Stimulated activated CD8-positive, alpha-beta memory T cell treated with anti-CD3 and anti-CD28 coated beads, Interleukin-15, amount 100 ng/mL, for 4 hours (primary cell): ENCODE data around the gene TBXAS1.

Experiments used
- DNase-seq, 2 donors: peaks; one replicate each; pipeline ENCODE4 v3.0.0-alpha.2; 2020; ENCODE audit warnings: low read depth in 2 of 2

Gene TBXAS1

DNA sequence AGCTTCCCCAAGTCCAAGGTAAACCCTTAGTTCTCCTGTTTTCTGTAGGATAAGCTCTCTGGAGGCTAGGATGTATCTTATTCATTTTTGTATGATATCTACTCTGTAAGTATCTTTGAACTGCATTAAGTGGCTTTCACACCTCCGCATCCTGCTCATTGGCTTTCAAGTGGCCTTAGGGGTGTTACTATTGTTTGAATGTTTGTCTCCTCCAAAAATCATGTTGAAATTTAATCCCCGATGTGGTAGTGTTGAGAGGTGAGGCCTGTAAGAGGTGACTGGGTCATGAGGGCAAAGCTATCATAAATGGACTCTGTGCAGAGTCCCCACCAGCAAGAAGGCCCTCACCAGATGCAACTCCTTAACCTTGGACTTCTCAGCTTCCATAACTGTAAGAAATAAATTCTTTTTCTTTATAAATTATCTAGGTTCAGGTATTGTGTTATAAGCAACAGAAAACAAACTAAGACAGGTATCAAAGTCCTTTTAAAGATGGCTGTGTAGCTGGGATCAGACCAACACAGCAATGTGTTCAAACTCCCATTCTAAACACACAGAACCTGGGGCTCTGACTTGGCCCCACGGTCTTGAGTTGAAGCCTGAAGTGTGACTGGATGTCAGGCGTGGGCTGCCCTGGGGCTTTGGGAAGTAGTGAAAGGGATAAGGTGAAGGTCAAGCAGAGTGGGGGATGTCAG, 25.9 kb downstream of the TBXAS1 start:
- no peak for DNase-seq

DNA sequence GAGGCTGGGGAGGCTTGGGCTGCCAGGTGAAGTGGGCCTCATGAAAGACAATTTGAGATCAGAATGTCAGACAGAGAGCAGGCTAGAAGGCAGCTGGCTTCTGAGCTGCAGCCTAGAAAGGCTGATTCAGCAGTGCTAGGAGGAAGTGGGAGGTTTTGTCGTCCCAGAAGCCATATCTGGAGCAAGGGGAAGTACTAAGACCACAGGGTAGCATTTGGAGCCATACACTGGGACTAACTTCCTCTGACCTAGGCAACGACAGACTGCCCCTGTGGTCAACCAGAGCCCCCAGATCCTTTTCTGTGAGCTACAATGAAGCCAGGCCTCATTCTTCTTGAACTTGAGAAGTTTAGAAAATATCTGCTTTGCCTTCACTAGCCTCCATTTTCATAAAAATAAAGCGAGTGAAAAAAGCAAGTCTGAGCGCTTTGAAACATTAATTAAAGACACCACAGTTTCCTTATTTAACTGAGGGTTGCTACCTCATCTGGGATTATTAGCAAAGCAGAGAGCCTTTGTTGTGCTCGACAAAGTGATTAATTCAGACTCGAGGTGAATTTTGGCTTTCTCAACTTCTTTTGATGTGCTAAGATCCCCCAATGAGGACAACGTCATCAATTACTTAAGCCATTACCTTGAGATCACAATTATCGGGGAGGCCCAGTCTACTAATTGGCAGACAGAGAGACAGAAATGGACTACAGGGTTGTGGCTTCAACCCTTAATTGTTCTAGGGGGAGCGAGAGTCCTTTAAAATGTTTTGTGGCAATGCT, 26.6 kb downstream of the TBXAS1 start:
- DNase-seq, result no peak

DNA sequence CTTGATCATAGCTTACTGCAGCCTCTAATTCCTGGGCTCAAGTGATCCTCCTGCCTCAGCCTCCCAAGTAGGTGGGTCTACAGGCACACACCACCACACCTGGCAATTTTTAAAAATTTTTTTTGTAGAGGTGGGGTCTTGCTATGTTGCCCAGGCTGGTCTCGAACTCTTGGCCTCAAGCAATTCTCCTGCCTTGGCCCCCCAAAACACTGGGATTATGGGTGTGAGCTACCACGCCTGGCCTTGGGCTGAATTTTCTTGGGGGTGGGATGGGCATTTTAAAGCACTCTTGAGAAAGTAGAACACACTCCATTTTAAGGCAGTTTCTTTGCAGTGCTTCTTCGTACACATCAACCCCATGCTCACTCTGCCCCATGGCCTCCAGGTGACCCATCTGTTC, 28.7 kb downstream of the TBXAS1 start:
- no peak for DNase-seq

DNA sequence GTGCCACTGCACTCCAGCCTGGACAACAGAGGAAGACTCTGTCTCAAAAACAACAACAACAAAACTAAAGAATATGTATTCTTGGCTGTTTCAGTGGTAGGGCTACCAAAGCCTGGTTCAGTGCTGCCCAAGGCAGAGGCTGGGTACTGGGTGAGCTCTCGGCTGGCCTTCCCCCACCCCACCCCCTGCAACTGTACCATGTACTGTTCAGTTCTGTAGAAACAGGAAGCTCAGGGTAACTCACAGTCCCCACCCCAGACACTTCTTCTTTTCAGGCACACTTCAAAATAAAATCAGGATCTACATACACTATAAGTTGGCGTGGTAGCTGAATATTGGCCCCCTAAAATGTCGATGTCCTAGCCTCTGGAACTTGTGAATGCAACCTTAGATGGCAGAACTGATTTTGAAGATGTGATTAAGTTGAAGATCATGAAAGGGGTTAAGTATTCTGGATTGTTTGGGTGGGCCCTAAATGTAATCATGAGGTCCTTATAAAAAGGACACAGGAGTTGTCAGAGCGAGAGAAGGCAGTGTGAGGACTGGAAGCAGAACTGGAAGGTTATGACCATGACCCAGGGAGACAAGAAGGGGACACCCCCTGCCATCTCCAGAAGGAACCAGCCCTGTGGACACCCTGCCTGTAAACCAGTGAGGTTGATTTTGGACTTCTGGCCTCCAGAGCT, 31.2 kb downstream of the TBXAS1 start:
- no peak for DNase-seq

DNA sequence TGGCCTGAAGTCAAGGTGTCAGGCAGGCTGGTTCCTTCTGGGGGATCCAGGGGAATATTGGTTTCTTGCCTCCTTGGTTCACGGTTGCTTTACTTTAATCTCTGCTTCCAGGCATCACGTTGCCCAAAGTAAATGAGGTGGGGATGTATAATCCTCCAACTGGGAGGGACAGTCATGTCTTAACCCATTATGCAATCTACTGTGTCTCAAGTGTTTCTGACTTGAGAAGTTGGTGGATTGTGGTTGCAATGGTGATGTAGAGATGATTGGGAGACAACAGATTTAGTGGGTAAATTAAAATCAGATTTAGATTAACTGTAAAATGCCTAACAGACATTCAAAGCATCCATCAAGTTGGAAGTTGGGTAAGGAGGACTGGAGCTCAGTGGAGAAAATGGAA, 32.7 kb downstream of the TBXAS1 start:
- no peak for DNase-seq

DNA sequence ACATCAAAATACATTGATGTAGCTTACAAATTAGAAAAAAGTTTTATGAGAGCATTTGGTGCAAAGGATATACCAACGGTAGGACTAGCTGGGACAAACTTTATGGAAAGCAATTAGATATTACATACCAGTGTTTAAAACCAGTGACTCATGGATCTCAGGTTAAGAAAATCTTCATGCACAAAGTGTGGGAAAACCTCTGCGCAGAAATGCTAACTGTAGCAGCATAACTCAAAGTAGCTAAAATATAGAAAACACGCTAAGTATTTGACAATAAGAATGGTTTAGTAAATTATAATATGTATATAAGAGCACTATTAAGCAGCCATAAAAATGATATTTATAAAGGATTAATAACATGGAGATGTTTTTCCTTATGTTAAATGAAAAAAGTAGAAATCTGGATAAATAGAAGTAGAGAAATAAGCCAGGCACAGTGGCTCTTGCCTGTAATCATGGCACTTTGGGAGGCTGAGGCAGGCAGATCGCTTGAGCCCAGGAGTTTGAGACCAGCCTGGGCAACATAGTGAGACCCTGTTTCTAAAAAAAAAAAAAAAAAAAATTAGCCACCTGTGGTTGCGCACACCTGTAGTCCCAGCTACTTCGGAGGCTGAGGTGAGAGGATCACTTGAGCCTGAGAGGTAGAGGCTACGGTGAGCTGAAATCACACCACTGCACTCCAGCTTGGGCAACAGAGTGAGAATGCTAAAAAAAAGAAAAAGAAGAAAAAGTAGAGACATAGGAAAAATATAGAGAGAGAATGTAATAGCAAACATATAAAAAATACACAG, 37.2 kb downstream of the TBXAS1 start:
- no peak for DNase-seq

DNA sequence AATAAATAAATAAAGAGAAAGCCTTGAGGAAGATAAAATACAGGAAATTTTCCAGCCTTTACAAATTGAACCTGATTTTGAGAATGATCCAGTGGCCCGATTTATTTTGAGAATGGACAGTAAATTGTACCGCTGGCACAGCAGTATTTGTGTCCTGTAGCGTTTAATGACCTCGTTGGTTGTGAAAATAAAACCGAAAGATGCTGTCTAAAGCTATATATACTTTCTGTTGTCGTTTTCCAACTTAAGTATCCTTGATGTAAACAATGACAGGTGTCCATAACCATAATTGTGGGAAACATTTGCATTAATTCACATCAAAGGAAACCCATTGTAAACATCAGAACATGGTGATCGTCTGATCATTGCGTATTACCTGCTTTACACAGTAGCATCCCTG, 38.8 kb downstream of the TBXAS1 start:
- DNase-seq, result no peak

DNA sequence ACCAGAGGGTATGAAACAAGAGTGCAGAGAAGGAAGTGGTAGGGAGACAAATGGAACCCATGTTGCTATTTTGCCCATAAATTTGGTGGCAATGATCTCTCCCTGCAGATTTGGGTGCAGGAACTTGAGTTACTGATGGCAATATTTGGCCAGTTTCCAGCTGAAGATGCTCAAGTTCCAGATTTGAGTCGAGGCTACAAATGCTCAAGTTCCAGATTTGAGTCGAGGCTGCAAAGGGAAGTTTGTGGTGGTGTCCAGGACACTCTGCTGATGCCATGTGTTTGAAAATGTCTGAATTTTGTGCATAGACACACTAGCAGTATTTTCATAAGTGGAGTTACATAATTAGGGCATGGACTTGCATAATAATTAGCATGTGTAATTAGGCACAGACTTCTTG, 40.8 kb downstream of the TBXAS1 start:
- no peak for DNase-seq

DNA sequence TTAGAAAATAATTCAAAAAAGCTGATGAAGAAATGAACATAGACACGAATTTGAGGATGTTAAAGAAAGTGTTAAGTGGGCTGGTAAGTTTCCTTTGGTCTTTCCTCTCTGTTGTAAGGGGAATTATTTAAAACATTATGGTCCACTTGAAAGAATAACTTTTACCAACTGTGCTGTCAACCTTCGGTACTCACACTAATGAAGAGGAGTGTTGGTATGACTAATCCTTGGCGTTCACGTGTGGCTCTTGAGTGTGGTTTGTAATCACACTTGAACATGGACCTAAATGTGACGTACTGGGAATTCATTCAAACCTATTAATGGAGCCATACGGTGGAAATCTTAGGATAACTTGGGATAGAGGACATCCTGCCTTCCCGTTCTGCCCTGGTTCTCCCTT, 41.3 kb downstream of the TBXAS1 start:
- DNase-seq, result no peak

DNA sequence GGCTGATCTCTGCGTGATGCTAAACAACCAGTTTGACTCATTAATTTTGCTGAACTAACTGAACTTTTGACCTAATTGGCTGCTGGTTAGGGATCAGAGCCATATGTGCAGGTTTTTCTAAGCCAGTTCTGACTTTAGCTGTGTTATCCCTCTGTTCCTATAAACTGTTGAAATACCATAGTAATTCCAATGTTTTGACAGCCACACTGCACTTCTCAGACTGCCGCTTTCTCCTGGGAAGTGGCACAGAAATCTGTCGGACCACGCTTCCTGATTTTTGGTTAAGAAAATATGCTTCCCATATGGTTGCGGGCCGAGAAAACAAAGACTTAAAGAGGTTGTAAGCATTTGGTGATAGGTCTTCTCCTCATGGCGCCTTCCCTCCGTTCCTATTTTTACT, 42.3 kb downstream of the TBXAS1 start:
- no peak for DNase-seq

DNA sequence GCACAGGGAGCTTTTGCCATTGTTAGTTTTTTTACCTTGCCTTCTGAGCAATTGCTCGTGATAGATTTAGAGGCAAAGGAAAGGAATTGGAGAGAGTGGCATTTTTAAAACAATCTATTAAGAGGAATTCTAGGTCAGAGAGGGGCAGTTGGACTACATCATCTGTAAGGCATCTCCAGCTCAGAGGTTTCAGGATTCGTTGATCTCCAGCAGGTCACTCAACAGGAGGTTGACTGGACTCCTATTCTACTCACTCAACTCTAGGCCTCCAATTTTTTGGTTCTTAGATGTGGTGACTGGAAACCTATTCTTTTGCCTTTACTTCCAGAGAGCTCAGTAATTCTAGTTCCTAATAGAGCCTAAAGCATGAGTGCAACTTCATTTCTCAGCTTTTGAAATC, 42.8 kb downstream of the TBXAS1 start:
- no peak for DNase-seq

DNA sequence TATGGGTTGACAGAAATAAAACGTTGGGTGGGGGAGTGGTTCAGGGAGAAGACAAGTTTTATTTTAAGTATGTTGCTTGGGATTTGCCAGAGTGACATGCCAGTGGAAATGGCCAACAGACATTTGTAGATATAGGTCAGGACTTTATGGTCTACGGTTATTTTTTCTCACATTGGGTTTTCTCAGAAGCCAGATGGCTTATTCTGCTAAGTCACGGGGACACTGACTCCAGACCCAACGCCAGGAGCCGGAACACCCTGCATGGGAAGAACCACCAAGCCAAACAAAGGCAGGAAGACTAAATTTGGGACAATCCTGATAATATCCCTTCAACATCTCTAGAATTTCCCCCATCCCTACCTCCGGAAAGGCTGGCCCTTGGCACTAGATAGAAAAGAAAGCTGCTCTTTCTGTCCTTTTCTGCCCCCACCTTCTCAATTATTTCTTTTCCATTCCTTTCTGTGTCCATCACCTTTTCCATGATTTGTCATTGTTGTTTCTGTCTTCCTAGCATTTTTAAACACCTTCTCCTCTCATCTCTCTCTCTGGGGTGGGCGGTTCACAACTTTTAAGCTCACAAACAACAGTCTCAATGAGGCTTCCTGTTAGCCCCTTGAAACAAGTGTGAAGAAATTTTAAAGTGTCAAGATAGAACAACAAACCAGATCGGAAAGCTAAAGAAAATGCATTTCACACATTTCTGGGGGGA, 44.7 kb downstream of the TBXAS1 start:
- no peak for DNase-seq

DNA sequence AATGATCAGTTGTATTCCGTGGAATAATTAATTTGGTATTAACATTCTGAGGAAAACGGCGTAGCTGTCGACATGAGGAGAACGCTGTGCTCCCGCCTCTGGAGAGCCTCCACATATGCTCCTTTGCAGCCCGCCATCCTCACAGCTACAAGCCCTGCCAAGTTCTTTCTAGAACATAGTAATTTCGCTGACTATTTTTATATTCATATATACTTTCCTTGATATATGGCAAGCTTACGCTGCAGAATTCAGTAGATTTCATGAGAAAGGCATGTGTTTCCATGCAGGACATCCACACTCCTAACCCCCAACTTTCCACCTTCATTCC, 45.2 kb downstream of the TBXAS1 start:
- no peak for DNase-seq

DNA sequence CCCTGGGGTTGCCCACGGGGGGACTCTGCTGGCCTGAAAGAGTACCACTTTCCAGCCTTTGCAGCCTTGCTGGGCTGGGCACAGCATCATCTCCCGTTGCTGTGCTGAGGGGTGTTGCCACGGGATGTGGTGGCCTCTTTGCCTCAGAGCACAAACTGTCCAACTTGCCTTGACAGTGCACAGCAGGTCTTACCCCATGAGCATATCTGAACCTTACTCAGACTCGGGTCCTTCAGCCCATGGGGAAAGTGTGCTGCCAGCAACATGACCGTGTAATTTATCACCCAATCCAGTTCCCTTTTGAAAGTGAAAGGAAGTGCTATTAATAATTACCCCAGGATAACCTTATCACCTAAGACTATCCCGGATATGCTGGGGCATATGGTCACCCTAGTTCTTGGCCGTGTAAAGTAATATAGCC, 46.8 kb downstream of the TBXAS1 start:
- no peak for DNase-seq

DNA sequence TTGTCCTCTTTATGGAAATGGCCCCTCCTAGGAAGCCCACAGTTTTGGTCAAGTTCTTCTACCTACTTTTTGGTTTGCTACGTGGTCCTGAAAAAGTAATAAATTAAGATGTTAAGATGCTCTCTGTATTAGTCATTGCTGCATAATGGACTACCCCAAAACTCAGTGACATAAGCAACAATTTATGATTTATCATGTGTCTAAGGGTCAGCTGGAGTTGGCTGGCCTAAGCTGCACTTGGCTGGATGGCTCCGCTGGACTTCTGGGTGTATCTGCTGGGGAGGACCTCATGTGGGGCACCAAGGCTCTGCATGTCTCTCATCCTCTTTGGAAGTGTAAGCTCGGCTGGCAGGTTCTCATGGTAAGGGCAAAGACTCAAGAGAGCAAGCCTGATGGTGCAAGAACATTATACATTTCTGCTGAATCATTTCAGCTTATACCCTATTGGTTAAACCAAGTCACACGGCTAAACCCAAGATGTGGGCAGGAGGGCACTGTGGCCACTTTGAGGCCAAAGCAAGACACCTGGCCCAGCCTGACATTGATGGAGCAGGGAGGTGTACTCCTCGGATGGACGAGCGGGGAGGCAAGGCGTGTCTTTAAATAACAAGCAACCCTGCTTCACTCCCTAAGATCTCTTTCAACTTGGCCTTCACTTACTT, 47.7 kb downstream of the TBXAS1 start:
- no peak for DNase-seq

DNA sequence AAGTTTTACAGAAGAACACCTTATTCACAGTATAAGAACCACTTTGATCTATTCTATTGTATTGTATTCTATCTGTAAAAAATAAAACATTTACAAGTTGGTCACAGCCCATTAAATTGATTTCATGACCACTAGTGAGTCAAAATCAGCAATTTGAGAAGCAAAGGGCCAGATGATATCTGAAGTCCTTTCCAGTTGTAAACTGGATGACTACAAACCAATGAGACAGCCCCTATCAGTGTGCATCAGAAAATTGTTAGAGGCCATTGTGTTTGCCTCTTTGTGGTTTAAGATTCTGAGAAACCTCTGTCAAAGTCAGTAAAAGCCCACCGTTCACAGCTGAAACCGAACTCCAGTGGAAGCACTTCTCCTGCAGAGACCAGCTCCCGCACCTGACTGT, 54.8 kb downstream of the TBXAS1 start:
- DNase-seq, result no peak

DNA sequence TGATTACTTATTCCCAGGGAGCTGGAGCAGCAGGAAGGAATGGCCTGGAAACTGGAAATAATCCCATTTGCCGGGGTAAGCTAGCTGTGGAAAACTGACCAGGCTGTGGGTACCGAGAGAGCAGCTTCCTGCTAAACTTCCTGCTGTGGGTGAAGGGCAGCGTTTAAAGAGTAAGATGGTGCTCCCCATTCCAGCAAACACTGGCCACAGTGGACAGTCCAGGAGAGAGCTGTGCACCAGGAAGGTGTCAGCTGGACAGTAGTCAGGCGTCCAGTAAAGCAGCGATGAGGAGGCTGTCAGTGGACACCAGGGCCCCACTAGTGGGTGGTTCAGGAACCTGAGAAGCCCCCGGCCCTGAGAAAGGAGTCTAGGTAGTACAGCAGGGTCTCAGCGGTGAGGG, 55.4 kb downstream of the TBXAS1 start:
- DNase-seq, result no peak

DNA sequence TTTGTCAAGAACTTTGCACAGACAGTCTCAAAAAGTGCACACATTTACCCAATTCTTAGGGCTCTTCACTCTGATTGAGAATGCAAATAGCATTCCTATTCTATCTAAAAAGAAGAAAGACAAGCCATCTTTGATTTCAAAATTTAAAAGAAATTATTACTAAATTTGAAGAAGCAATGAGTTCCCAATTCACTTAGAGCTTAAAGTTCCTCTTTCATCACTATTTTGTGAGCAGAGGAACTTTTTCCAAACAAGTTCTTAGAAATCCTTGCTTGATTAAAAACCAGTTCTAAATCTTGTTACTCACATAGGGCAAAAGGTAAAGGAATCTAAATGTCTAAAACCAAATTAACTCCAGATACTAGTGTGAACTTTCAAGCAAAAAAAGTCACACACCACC, 56.4 kb downstream of the TBXAS1 start:
- DNase-seq, result no peak

DNA sequence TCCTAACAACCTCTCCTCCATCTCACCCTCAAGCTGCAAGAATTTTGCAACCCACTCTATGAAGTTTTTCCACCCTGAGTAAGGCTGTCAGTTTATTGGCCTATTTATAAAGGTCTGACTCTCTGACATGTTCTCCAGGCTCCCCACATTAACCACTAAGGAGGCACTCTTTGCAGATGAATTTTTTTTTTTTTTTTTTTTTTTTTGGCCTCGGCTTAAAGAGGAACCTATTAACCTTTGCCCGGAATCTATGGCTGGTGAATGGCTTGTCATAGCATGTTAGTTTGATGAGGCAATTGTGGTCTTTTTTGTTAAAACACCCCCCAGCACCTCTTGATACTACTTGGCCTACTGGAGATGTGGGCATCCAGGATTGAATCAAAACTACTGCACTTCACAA, 57.1 kb downstream of the TBXAS1 start:
- DNase-seq, result no peak

DNA sequence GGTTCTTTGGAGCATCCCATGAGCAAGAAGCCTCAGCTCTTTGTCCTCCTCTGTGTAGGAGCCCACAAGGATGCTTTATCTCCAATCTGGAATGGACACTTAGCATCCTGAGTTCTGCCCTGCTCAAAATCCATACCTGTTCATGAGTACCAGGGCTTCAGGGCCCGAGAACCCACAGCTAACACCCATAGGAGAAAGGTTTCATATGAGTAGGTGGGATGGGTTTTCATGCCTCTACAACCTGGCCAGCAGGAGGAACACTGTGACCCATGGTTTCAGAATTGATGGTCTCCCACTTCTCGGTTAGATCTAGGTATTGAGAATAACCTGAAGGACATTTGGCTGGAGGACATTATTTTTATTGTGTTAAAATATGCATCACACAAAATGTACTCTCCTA, 57.8 kb downstream of the TBXAS1 start:
- DNase-seq, result no peak

DNA sequence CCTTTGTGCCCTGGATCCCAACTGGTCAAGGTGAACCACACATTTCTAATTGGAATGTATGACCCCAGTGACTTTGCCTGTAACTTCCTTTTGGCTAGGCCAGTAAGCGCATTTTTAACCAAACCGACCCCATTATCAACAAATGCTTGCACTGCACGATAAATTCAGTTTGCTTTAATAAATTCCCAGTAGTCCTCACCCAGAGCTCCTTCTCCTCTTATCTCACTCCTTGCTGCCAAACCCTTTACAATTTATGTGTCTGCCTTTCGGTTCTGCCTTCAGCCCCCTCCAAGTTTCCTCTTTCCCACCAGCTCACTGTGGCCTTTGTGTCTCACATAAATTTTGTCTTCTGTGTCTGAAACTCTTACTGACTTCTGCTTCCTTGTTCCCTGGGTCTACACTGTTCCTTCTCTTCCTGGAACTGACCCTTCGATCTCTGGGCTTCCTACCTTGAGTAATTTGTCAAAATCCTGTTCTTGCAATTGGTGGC, 59.0 kb downstream of the TBXAS1 start:
- DNase-seq, result no peak
